Gastrocnemius medialis (tissue), 4 donors: ENCODE results near the gene PXMP2.

Experiments used
- POLR2A ChIP-seq, 2 donors: fragments of 450-650 bp; IDR thresholded peaks; one replicate each; pipeline ENCODE4 v1.6.1; 2017; ENCODE audit warnings: antibody characterized with exemption in 2 of 2, mild to moderate bottlenecking in 2 of 2, moderate library complexity in 2 of 2
- TF ChIP-seq, protein P1 (sequence below), 5 experiments: fragments of 450-650 bp in 3 of 5; fragments of 200-600 bp in 2 of 5; sonication (generic) in 2 of 5; IDR thresholded peaks in 4 of 5; conservative IDR thresholded peaks in 1 of 5; 1 replicate in 4 of 5; 2 replicates in 1 of 5; pipeline ENCODE4 v1.5.1; 2016 to 2019; ENCODE audit warnings: antibody characterized with exemption in 5 of 5, mild to moderate bottlenecking in 3 of 5, moderate library complexity in 3 of 5

- TF ChIP-seq, protein P1, sequence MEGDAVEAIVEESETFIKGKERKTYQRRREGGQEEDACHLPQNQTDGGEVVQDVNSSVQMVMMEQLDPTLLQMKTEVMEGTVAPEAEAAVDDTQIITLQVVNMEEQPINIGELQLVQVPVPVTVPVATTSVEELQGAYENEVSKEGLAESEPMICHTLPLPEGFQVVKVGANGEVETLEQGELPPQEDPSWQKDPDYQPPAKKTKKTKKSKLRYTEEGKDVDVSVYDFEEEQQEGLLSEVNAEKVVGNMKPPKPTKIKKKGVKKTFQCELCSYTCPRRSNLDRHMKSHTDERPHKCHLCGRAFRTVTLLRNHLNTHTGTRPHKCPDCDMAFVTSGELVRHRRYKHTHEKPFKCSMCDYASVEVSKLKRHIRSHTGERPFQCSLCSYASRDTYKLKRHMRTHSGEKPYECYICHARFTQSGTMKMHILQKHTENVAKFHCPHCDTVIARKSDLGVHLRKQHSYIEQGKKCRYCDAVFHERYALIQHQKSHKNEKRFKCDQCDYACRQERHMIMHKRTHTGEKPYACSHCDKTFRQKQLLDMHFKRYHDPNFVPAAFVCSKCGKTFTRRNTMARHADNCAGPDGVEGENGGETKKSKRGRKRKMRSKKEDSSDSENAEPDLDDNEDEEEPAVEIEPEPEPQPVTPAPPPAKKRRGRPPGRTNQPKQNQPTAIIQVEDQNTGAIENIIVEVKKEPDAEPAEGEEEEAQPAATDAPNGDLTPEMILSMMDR (IDR thresholded peaks at IDR 0.05 in 4 of 5, conservative IDR thresholded peaks at IDR 0.05 in 1 of 5), result no peak
- TF ChIP-seq POLR2A (IDR thresholded peaks at IDR 0.05), result no peak
Observed at GRCh38 chr12:132728502-132728901, 41.1 kb downstream of the PXMP2 start.
